HepG2 (cell line): ENCODE measurements around the gene NPHP3. TPM values are rescaled to one million over a fixed set of nuclear protein-coding genes. Genes with fewer than 3 reads are reported as not detected.

Experiments used
- ATAC-seq: fragments of 200-7000 bp; cut with Tn5 transposase; 3 replicates; pipeline ENCODE4 v1.9.1; 2020; ENCODE audit warnings: mild to moderate bottlenecking, moderate library complexity
- BruUV-seq: library from RNA; stranded (reverse); fragments of 400-500 nt; replicated peaks from 2 replicates; lab custom pipeline; 2021; lab: Mats Ljungman, UMichigan
- CTCF ChIA-PET: fragments of 300-600 bp; formaldehyde crosslinking; extraction: SDS; loops from one replicate; lab custom pipeline; 2021; ENCODE audit warnings: low total read pairs, inconsistent platforms, low intra/inter-chr PET ratio; lab: Yijun Ruan, JAX
- POLR2A ChIA-PET: fragments of 350-600 bp; sonication (Branson Sonifier 250); formaldehyde crosslinking; loops from one replicate; lab custom pipeline; 2020; ENCODE audit warnings: antibody characterized with exemption, inconsistent platforms; lab: Yijun Ruan, JAX
- DNase-seq: peaks from one replicate; pipeline ENCODE4 v3.0.0-alpha.2; 2015; ENCODE audit warnings: low spot score
- FAIRE-seq: peaks from 3 replicates; lab custom pipeline; 2011; peaks lifted over from hg19 to GRCh38; lab: Jason Lieb, UNC
- H2AFZ ChIP-seq: one replicate; pipeline ENCODE4 v1.6.1; 2011; ENCODE audit warnings: low read length, inconsistent platforms
- H3K27ac ChIP-seq: fragments of 300-600 bp; 3 replicates; pipeline ENCODE4 v1.8.0; 2011; ENCODE audit warnings: mixed run types, mild to moderate bottlenecking, mixed read lengths, low read length, inconsistent platforms; ENCODE audit not compliant: insufficient read depth; ENCODE audit errors: extremely low read length
- H3K27me3 ChIP-seq, 2 experiments: fragments of 200-600 bp in 1 of 2; 2 replicates in 1 of 2; 3 replicates in 1 of 2; pipeline versions ENCODE4 v1.6.0 to v1.8.0; 2011; ENCODE audit warnings: low read length in 2 of 2, mild to moderate bottlenecking in 2 of 2, moderate library complexity in 2 of 2, inconsistent platforms in 1 of 2; ENCODE audit not compliant: insufficient read depth in 2 of 2, control insufficient read depth in 1 of 2
- H3K36me3 ChIP-seq, 2 experiments: fragments of 200-600 bp in 1 of 2; replicated peaks in 1 of 2; 2 replicates in 1 of 2; 3 replicates in 1 of 2; pipeline versions ENCODE4 v1.5.1 to v1.8.0; 2011; ENCODE audit warnings: low read length in 2 of 2, inconsistent platforms in 1 of 2; ENCODE audit not compliant: insufficient read depth in 2 of 2, control insufficient read depth in 1 of 2
- H3K4me1 ChIP-seq: 2 replicates; pipeline ENCODE4 v1.5.1; 2012; ENCODE audit warnings: low read length, inconsistent platforms; ENCODE audit not compliant: insufficient read depth
- H3K4me2 ChIP-seq: 2 replicates; pipeline ENCODE4 v1.6.0; 2011; ENCODE audit warnings: low read depth, low read length, inconsistent platforms
- H3K4me3 ChIP-seq, 3 experiments: fragments of 200-600 bp in 1 of 3; sonication (generic), shearing (Covaris generic) in 1 of 3; replicated peaks in 1 of 3; 2 replicates each; pipeline ENCODE4 v1.5.1; 2011 to 2016; ENCODE audit warnings: low read length in 3 of 3, inconsistent platforms in 2 of 3, low read depth in 2 of 3, mild to moderate bottlenecking in 2 of 3, control low read depth in 1 of 3, mixed read lengths in 1 of 3; ENCODE audit not compliant: insufficient read depth in 1 of 3
- H3K79me2 ChIP-seq: one replicate; pipeline ENCODE4 v1.6.1; 2011; ENCODE audit warnings: low read length, inconsistent platforms; ENCODE audit not compliant: insufficient read depth
- H3K9ac ChIP-seq: 2 replicates; pipeline ENCODE4 v1.6.0; 2011; ENCODE audit warnings: mild to moderate bottlenecking, low read depth, low read length, inconsistent platforms; ENCODE audit not compliant: insufficient read depth
- H3K9me3 ChIP-seq: 2 replicates; pipeline ENCODE4 v1.5.1; 2012; ENCODE audit warnings: mild to moderate bottlenecking, low read length
- H4K20me1 ChIP-seq: 2 replicates; pipeline ENCODE4 v1.6.0; 2011; ENCODE audit warnings: inconsistent platforms, mild to moderate bottlenecking, low read length, moderate library complexity; ENCODE audit not compliant: insufficient read depth
- BHLHE40 ChIP-seq: IDR thresholded peaks from 2 replicates; pipeline ENCODE4 v1.6.1; 2011; ENCODE audit warnings: low read length, improper control_type of control experiment
- CBX5 ChIP-seq: sonication (generic); formaldehyde crosslinking; IDR thresholded peaks from 2 replicates; pipeline ENCODE4 v1.4.0; 2020; ENCODE audit warnings: missing genetic modification reagents, borderline replicate concordance
- CEBPG ChIP-seq: IDR thresholded peaks from 2 replicates; pipeline ENCODE4 v1.6.1; 2016
- GTF2F1 ChIP-seq: fragments of 150-350 bp; IDR thresholded peaks from 2 replicates; pipeline ENCODE4 v1.6.1; 2014; ENCODE audit warnings: low read length
- HDAC6 ChIP-seq: fragments of 200-600 bp; sonication (generic); IDR thresholded peaks from 2 replicates; pipeline ENCODE4 v1.7.0; 2017; ENCODE audit warnings: mild to moderate bottlenecking, antibody characterized with exemption, low read length, low read depth
- HNF4G ChIP-seq, 2 experiments: sonication (generic) in 1 of 2; formaldehyde crosslinking in 1 of 2; IDR thresholded peaks; 2 replicates each; pipeline versions ENCODE4 v1.4.0 to v1.6.1; 2011 to 2020; ENCODE audit warnings: borderline replicate concordance in 2 of 2, low read depth in 2 of 2, mild to moderate bottlenecking in 2 of 2, low read length in 1 of 2, missing genetic modification reagents in 1 of 2, moderate library complexity in 1 of 2
- NR2F6 ChIP-seq, 2 experiments: IDR thresholded peaks; 2 replicates each; pipeline ENCODE4 v1.6.1; 2016; ENCODE audit warnings: antibody characterized with exemption in 1 of 2, mild to moderate bottlenecking in 1 of 2
- PHF20 ChIP-seq: sonication (generic); formaldehyde crosslinking; IDR thresholded peaks from 2 replicates; pipeline ENCODE4 v1.5.0; 2020; ENCODE audit warnings: mild to moderate bottlenecking, missing genetic modification reagents
- PPARG ChIP-seq: conservative IDR thresholded peaks from 2 replicates; pipeline ENCODE4 v1.6.1; 2016; ENCODE audit warnings: missing biosample characterization, missing genetic modification reagents
- SRF ChIP-seq: IDR thresholded peaks from 2 replicates; pipeline ENCODE4 v1.6.1; 2011; ENCODE audit warnings: mild to moderate bottlenecking, low read depth, low read length, moderate library complexity
- ZMYM4 ChIP-seq: sonication (generic); formaldehyde crosslinking; IDR thresholded peaks from 2 replicates; pipeline ENCODE4 v1.8.1; 2023; ENCODE audit warnings: mild to moderate bottlenecking, missing genetic modification reagents
- ZNF430 ChIP-seq: sonication (generic); formaldehyde crosslinking; IDR thresholded peaks from 2 replicates; pipeline ENCODE4 v1.9.0; 2021; ENCODE audit warnings: mild to moderate bottlenecking, missing genetic modification reagents
- ZNF614 ChIP-seq: IDR thresholded peaks from 2 replicates; pipeline ENCODE4 v1.6.1; 2018; ENCODE audit warnings: missing biosample characterization, missing genetic modification reagents, inconsistent platforms, borderline replicate concordance
- ZNF678 ChIP-seq: sonication (generic); formaldehyde crosslinking; IDR thresholded peaks from 2 replicates; pipeline ENCODE4 v1.4.0; 2020; ENCODE audit warnings: mild to moderate bottlenecking, missing genetic modification reagents
- WGBS: methylation state at CpG from one replicate; pipeline ENCODE4 v1.1.6; 2017; ENCODE audit warnings: low lambda C conversion rate; 5-methylcytosine and 5-hydroxymethylcytosine counted together
- in situ Hi-C: cut with HindIII; loops from 2 replicates; pipeline ENCODE4 v1.10.0; 2017; ENCODE audit warnings: low pct_unique_long_range_greater_than_20kb; ENCODE audit not compliant: extremely low pct_ligation_motif_present
- intact Hi-C: fragments of 100-400 bp; cut with micrococcal nuclease; formaldehyde crosslinking; loops from one replicate; pipeline ENCODE4 v1.10.0; 2022; ENCODE audit not compliant: unreplicated experiment
- polyA plus RNA-seq, 8 experiments: library from polyadenylated mRNA; depleted of rRNA in 3 of 8; stranded (reverse) in 7 of 8; unstranded in 1 of 8; fragments of >200 nt; fragmentation: Illumina TruSeq in 4 of 8; extraction: Trizol in 4 of 8; gene quantifications; 2 replicates each; pipeline versions ENCODE4 v1.2.1 to v1.2.3, GENCODE V29; 2011 to 2016; ENCODE audit warnings: low read depth in 4 of 8, missing spikeins in 1 of 8, mixed read lengths in 1 of 8; ENCODE audit not compliant: insufficient read depth in 1 of 8
- total RNA-seq, 5 experiments: library from RNA; depleted of rRNA; stranded (reverse); fragments of >200 nt; fragmentation: Illumina TruSeq; extraction: Trizol; gene quantifications; 2 replicates each; pipeline ENCODE4 v1.2.3, GENCODE V29; 2016; ENCODE audit warnings: low read depth in 1 of 5
- TF ChIP-seq, protein P1 (sequence below): sonication (generic); formaldehyde crosslinking; conservative IDR thresholded peaks from 2 replicates; pipeline ENCODE4 v1.8.0; 2022; ENCODE audit warnings: missing genetic modification reagents

Gene NPHP3
- total and polyA plus RNA-seq, 2 of the 13 experiments (the other 11 are each of a cell fraction or from before 2014, with no cell fraction given), result 11.0 to 20.2 TPM

GRCh38 chr3:132657869-132658747 is 64.1 kb downstream of the NPHP3 start (continued):
- TF ChIP-seq NR2F6 (IDR thresholded peaks at IDR 0.05) (no peak; the same call in 1 of the 2 replicates), NR2F6 (CRISPR knock-in tag; IDR thresholded peaks at IDR 0.05) (no peak; the same call in 1 of the 2 replicates), CEBPG (CRISPR knock-in tag) (peak; percentile 84), HNF4G (IDR thresholded peaks at IDR 0.05; ENCODE audit: borderline replicate concordance, low read depth, low read length) (peak; percentile 96), HNF4G (CRISPR knock-in tag; IDR thresholded peaks at IDR 0.05; ENCODE audit: borderline replicate concordance, low read depth) (no peak), ZNF678 (CRISPR knock-in tag) (no peak), ZNF614 (CRISPR knock-in tag) (0 out of 2 replicates have a peak, but pooled peaks have one; percentile 32), BHLHE40 (0 out of 2 replicates have a peak, but pooled peaks have one; percentile 16)
- TF ChIP-seq, all 625 proteins: peak for 57

DNA sequence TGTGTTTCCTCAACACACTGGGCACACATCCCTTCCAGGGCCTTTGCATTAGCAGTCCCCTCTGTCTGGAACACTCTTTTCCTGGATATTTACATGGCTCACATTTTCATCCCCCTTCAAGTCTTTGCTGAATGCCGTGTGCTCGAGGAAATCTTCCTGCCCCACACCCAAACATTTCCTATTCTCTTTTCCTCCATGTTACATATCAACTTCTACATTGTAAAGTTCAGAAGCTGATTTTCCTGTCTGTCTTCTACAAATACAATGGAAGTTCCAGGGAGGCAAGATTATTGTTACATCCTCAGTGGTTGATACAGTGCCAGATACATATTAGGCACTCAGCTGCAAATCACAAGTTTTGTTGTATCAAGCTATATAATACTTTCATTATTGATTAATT is 66.7 kb downstream of the NPHP3 start:
- Histone ChIP-seq H3K36me3 (no peaks in the 10 kb centered on the region; a peak in 1 of 5 replicates), H3K27me3 (no peaks in the 10 kb centered on the region), H3K27ac (no peak overlapping the region), H3K9ac (no peak overlapping the region), H3K4me3 (no peak overlapping the region), H3K4me2 (no peak overlapping the region), H3K4me1 (peaks cover 24% of the 10 kb centered on the region), H3K79me2 (peaks cover 8% of the 10 kb centered on the region), H2AFZ (no peak overlapping the region), H3K9me3 (no peaks in the 10 kb centered on the region), H4K20me1 (no peaks in the 10 kb centered on the region)
- DNase-seq (no peak), ATAC-seq (no peak), FAIRE-seq (no peak)
- intact Hi-C loops (no loop called here), in situ Hi-C loops (no loop called here)
- BruUV-seq, result no TSS peak
- CTCF ChIA-PET, result no interaction called here
- TF ChIP-seq ZNF430 (no peak), GTF2F1 (no peak), SRF (no peak), PHF20 (no peak), PPARG (no peak), ZMYM4 (CRISPR knock-in tag) (no peak), CBX5 (CRISPR knock-in tag) (no peak), HDAC6 (no peak)
- TF ChIP-seq, protein P1, sequence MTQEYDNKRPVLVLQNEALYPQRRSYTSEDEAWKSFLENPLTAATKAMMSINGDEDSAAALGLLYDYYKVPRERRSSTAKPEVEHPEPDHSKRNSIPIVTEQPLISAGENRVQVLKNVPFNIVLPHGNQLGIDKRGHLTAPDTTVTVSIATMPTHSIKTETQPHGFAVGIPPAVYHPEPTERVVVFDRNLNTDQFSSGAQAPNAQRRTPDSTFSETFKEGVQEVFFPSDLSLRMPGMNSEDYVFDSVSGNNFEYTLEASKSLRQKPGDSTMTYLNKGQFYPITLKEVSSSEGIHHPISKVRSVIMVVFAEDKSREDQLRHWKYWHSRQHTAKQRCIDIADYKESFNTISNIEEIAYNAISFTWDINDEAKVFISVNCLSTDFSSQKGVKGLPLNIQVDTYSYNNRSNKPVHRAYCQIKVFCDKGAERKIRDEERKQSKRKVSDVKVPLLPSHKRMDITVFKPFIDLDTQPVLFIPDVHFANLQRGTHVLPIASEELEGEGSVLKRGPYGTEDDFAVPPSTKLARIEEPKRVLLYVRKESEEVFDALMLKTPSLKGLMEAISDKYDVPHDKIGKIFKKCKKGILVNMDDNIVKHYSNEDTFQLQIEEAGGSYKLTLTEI (CRISPR knock-in tag), result no peak
- WGBS, result 93% methylated on average over 2 of the region's 2 CpGs
- POLR2A ChIA-PET, result no interaction called here
